Measurements from ENCODE around the gene SFXN5. TPM values are rescaled to one million over a fixed set of nuclear protein-coding genes. Genes with fewer than 3 reads are reported as not detected.

The SFXN5 gene
- total and polyA plus RNA-seq, 2 experiments from 2014 or later = 10.0 to 16.4 TPM

DNA sequence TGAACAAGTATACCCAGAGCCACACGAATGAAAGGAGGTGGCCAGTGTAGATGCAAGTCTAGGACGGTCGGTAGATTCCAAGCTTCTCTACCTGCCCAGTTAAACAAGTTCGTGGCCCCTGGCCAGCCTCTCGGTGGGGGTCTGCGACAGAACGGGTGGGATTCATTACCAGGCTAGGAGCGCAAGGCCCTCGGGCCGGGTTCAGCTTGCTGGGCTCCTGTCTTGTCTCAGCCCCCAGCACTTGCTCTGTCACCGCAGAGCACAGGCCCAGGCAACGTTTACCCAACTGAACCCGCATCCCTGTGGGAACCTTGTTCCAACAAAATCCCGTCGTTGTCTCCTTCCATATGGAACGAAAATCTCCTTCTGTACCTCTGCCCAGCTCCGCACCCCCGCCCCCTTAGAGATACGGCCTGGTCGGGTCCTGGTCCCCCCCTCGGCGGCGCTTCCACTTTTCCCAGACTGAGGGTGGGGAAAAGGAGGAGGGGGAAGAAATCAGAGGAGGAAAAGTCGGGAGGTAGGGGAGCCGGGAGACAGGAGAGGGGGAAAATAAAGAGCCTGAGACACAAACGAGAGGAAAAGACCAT lies 156.1 kb downstream of the SFXN5 start:
- in situ Hi-C loops (cut with MboI) = no loop called here
- TF ChIP-seq EZH2 (IDR thresholded peaks at IDR 0.05; ENCODE audit: insufficient read depth, poor library complexity, severe bottlenecking) = peak; percentile 97
- TF ChIP-seq EZH2phosphoT487 (IDR thresholded peaks at IDR 0.05; ENCODE audit: insufficient read depth, low read depth) = peak; percentile 89
- Histone ChIP-seq H3K79me2 (ENCODE audit: insufficient read depth) (no peaks in the 10 kb centered on the region), H3K36me3 (ENCODE audit: low read depth) (no peaks in the 10 kb centered on the region), H3K4me2 (ENCODE audit: unreplicated experiment) (no peak overlapping the region), H3K9ac (no peak overlapping the region), H3K9me3 (ENCODE audit: low read depth) (no peaks in the 10 kb centered on the region), H3K9me2 (ENCODE audit: insufficient read depth) (no peaks in the 10 kb centered on the region), H3K4me3 (no peak overlapping the region), H3F3A (ENCODE audit: insufficient read depth) (no peaks in the 10 kb centered on the region), H4K20me1 (ENCODE audit: insufficient read depth) (no peaks in the 10 kb centered on the region), H3K27ac (no peak overlapping the region), H3K4me1 (ENCODE audit: insufficient read depth) (no peaks in the 10 kb centered on the region), H3K27me3 (replicated peaks; ENCODE audit: insufficient read depth) (peaks cover 89% of the 10 kb centered on the region), H2AFZ (no peak overlapping the region)
- no peak for DNase-seq
- 7 to 11% methylated on average over 19 to 26 of the region's 26 CpGs for WGBS, 2 experiments (ENCODE audit: low coverage in 1 of 2, low lambda C conversion rate in 2 of 2, missing lambda C conversion rate in 2 of 2)

- in situ Hi-C loops (cut with MboI) = no loop called here
- Histone ChIP-seq H4K20me1 (ENCODE audit: insufficient read depth) (no peaks in the 10 kb centered on the region), H3K4me1 (ENCODE audit: insufficient read depth) (no peaks in the 10 kb centered on the region), H2AFZ (no peak overlapping the region), H3K79me2 (ENCODE audit: insufficient read depth) (no peaks in the 10 kb centered on the region), H3K27ac (no peak overlapping the region), H3F3A (ENCODE audit: insufficient read depth) (no peaks in the 10 kb centered on the region), H3K4me2 (ENCODE audit: unreplicated experiment) (no peak overlapping the region), H3K36me3 (ENCODE audit: low read depth) (no peaks in the 10 kb centered on the region), H3K9ac (no peak overlapping the region), H3K9me3 (ENCODE audit: low read depth) (no peaks in the 10 kb centered on the region), H3K4me3 (no peak overlapping the region), H3K27me3 (replicated peaks; ENCODE audit: insufficient read depth) (peaks cover 89% of the 10 kb centered on the region), H3K9me2 (ENCODE audit: insufficient read depth) (no peaks in the 10 kb centered on the region)
- WGBS, 2 experiments (ENCODE audit: low coverage in 1 of 2, low lambda C conversion rate in 2 of 2, missing lambda C conversion rate in 2 of 2) = 8 to 10% methylated on average over 16 to 17 of the region's 17 CpGs
- TF ChIP-seq EZH2phosphoT487 (IDR thresholded peaks at IDR 0.05; ENCODE audit: insufficient read depth, low read depth) (no peak), EZH2 (IDR thresholded peaks at IDR 0.05; ENCODE audit: insufficient read depth, poor library complexity, severe bottlenecking) (no peak)
- no peak for DNase-seq
These were observed 156.8 kb downstream of the SFXN5 start for GRCh38 chr2:72914589-72915319.

- WGBS, 2 experiments (ENCODE audit: low coverage in 1 of 2, low lambda C conversion rate in 2 of 2, missing lambda C conversion rate in 2 of 2) = 10 to 14% methylated on average over 6 to 7 of the region's 7 CpGs
- in situ Hi-C loops (cut with MboI) = no loop called here
These were observed 157.3 kb downstream of the SFXN5 start for GRCh38 chr2:72914206-72914559.

DNA sequence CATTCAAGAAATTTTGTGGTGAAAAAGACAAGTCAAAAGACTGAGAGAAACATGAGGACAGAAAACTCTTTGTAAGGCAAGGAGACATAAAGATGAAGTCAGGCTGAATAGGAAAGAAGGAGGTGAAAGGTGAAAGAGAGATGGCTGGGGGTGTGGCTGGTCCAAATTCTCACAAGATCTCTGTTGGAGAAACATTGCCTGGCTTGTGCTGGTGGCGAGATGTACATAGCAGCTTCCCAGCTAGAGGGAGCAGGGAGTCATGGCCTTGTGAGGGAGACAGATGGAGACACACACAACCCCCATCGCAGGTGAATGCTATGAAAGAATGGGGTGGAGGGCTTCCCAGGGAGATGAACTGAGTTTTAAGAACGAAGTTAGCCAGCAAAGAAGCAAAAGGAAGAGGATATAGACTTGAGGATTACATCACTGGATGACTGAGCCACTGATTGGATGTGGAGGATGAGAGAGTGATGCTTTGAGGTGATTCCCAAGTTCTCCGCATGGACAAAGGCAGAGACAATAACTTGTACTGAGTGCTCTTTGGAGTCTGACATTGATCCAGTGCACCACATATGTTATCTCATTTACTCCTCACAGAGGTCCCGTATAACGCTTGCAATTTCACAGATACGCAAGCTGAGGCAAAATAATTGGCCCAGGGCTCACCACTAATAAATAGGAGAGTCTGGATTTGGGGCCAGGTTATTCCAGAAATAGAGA lies 157.9 kb downstream of the SFXN5 start:
- Histone ChIP-seq H3K36me3 (ENCODE audit: low read depth) (no peaks in the 10 kb centered on the region), H2AFZ (no peak overlapping the region), H3K4me2 (ENCODE audit: unreplicated experiment) (no peak overlapping the region), H3F3A (ENCODE audit: insufficient read depth) (no peaks in the 10 kb centered on the region), H3K79me2 (ENCODE audit: insufficient read depth) (no peaks in the 10 kb centered on the region), H3K27ac (no peak overlapping the region), H3K27me3 (replicated peaks; ENCODE audit: insufficient read depth) (peaks cover 87% of the 10 kb centered on the region), H3K9me2 (ENCODE audit: insufficient read depth) (no peaks in the 10 kb centered on the region), H4K20me1 (ENCODE audit: insufficient read depth) (no peaks in the 10 kb centered on the region), H3K4me3 (no peak overlapping the region), H3K4me1 (ENCODE audit: insufficient read depth) (no peaks in the 10 kb centered on the region), H3K9me3 (ENCODE audit: low read depth) (no peaks in the 10 kb centered on the region), H3K9ac (no peak overlapping the region)
- WGBS, 2 experiments (ENCODE audit: low coverage in 1 of 2, low lambda C conversion rate in 2 of 2, missing lambda C conversion rate in 2 of 2) = 27 to 29% methylated on average over 7 of the region's 7 CpGs
- in situ Hi-C loops (cut with MboI) = no loop called here
- DNase-seq = no peak
- TF ChIP-seq EZH2 (IDR thresholded peaks at IDR 0.05; ENCODE audit: insufficient read depth, poor library complexity, severe bottlenecking) (no peak), EZH2phosphoT487 (IDR thresholded peaks at IDR 0.05; ENCODE audit: insufficient read depth, low read depth) (no peak)

More at GRCh38 chr2:72914206-72914559, 157.3 kb downstream of the SFXN5 start:
- Histone ChIP-seq H3K27me3 (replicated peaks; ENCODE audit: insufficient read depth) (peaks cover 89% of the 10 kb centered on the region), H3K9me2 (ENCODE audit: insufficient read depth) (no peaks in the 10 kb centered on the region), H3F3A (ENCODE audit: insufficient read depth) (no peaks in the 10 kb centered on the region), H4K20me1 (ENCODE audit: insufficient read depth) (no peaks in the 10 kb centered on the region), H3K9ac (no peak overlapping the region), H3K79me2 (ENCODE audit: insufficient read depth) (no peaks in the 10 kb centered on the region), H3K9me3 (ENCODE audit: low read depth) (no peaks in the 10 kb centered on the region), H3K4me1 (ENCODE audit: insufficient read depth) (no peaks in the 10 kb centered on the region), H3K27ac (no peak overlapping the region), H3K4me2 (ENCODE audit: unreplicated experiment) (no peak overlapping the region), H2AFZ (no peak overlapping the region), H3K36me3 (ENCODE audit: low read depth) (no peaks in the 10 kb centered on the region), H3K4me3 (no peak overlapping the region)
- TF ChIP-seq EZH2phosphoT487 (IDR thresholded peaks at IDR 0.05; ENCODE audit: insufficient read depth, low read depth) (no peak), EZH2 (IDR thresholded peaks at IDR 0.05; ENCODE audit: insufficient read depth, poor library complexity, severe bottlenecking) (no peak)
- no peak for DNase-seq
